IMR-90 (cell line): ENCODE results near the gene PROZ. TPM values are rescaled to one million over a fixed set of nuclear protein-coding genes. Genes with fewer than 3 reads are reported as not detected.

Experiments
- ATAC-seq: fragments of 200-7000 bp; cut with Tn5 transposase; 2 replicates; pipeline ENCODE4 v1.9.1; 2020; ENCODE audit warnings: low read depth, mild to moderate bottlenecking, moderate library complexity
- BruUV-seq: library from RNA; stranded (reverse); fragments of 400-500 nt; replicated peaks from 2 replicates; lab custom pipeline; 2021; lab: Mats Ljungman, UMichigan
- CTCF ChIA-PET: fragments of 300-600 bp; formaldehyde crosslinking; extraction: SDS; loops from one replicate; lab custom pipeline; 2021; ENCODE audit warnings: antibody characterized with exemption; lab: Yijun Ruan, JAX
- POLR2A ChIA-PET: fragments of 300-600 bp; sonication (Branson Sonifier 250); formaldehyde crosslinking; loops from one replicate; lab custom pipeline; 2022; ENCODE audit warnings: antibody characterized with exemption; ENCODE audit not compliant: unreplicated experiment; lab: Charles Lee
- DNase-seq: peaks from one replicate; pipeline ENCODE4 v3.0.0; 2013
- H2AFZ ChIP-seq: replicated peaks from 2 replicates; pipeline ENCODE3; 2013; ENCODE audit warnings: low read length, mild to moderate bottlenecking; ENCODE audit not compliant: poor library complexity
- H2AK5ac ChIP-seq: 2 replicates; pipeline ENCODE4 v1.6.1; 2013; ENCODE audit warnings: low read depth, low read length, inconsistent platforms
- H2AK9ac ChIP-seq: replicated peaks from 2 replicates; pipeline ENCODE3; 2013; ENCODE audit warnings: mild to moderate bottlenecking, low read depth, low read length, moderate library complexity; ENCODE audit not compliant: poor library complexity
- H2BK120ac ChIP-seq: 2 replicates; pipeline ENCODE4 v1.6.1; 2013; ENCODE audit warnings: low read depth, low read length, inconsistent platforms
- H2BK15ac ChIP-seq: 3 replicates; pipeline ENCODE4 v1.6.1; 2013; ENCODE audit warnings: low read depth, low read length, inconsistent platforms
- H2BK20ac ChIP-seq: 2 replicates; pipeline ENCODE4 v1.6.1; 2013; ENCODE audit warnings: low read depth, mild to moderate bottlenecking, inconsistent platforms, low read length, moderate library complexity
- H2BK5ac ChIP-seq: 2 replicates; pipeline ENCODE4 v1.6.1; 2013; ENCODE audit warnings: mild to moderate bottlenecking, low read depth, low read length, inconsistent platforms; ENCODE audit not compliant: poor library complexity, severe bottlenecking
- H3K14ac ChIP-seq: replicated peaks from 2 replicates; pipeline ENCODE4 v1.6.1; 2013; ENCODE audit warnings: low read depth, low read length, inconsistent platforms
- H3K18ac ChIP-seq: 2 replicates; pipeline ENCODE4 v1.6.1; 2013; ENCODE audit warnings: low read depth, low read length, control low read depth
- H3K23ac ChIP-seq: 2 replicates; pipeline ENCODE4 v1.6.1; 2013; ENCODE audit warnings: low read depth, low read length, inconsistent platforms
- H3K27ac ChIP-seq: 2 replicates; pipeline ENCODE4 v1.5.1; 2013; ENCODE audit warnings: mild to moderate bottlenecking, control low read depth, low read length; ENCODE audit not compliant: insufficient read depth
- H3K27me3 ChIP-seq: 2 replicates; pipeline ENCODE4 v1.6.1; 2013; ENCODE audit warnings: low read length; ENCODE audit not compliant: control insufficient read depth, insufficient read depth
- H3K36me3 ChIP-seq: 2 replicates; pipeline ENCODE4 v1.6.1; 2013; ENCODE audit warnings: low read length, mixed read lengths; ENCODE audit not compliant: control insufficient read depth, insufficient read depth
- H3K4ac ChIP-seq: 2 replicates; pipeline ENCODE4 v1.6.1; 2013; ENCODE audit warnings: low read depth, low read length, inconsistent platforms
- H3K4me1 ChIP-seq: 2 replicates; pipeline ENCODE4 v1.6.1; 2013; ENCODE audit warnings: low read length, mixed read lengths; ENCODE audit not compliant: control insufficient read depth, insufficient read depth
- H3K4me2 ChIP-seq: 2 replicates; pipeline ENCODE4 v1.6.1; 2013; ENCODE audit warnings: low read depth, mild to moderate bottlenecking, control low read depth, low read length, moderate library complexity
- H3K4me3 ChIP-seq: 2 replicates; pipeline ENCODE4 v1.5.1; 2013; ENCODE audit warnings: low read depth, mild to moderate bottlenecking, control low read depth, low read length, moderate library complexity; ENCODE audit not compliant: insufficient read depth
- H3K56ac ChIP-seq: 2 replicates; pipeline ENCODE4 v1.6.1; 2013; ENCODE audit warnings: low read length, inconsistent platforms; ENCODE audit not compliant: insufficient read depth; ENCODE audit errors: extremely low read depth
- H3K79me1 ChIP-seq, 2 experiments: 2 replicates each; pipeline ENCODE4 v1.6.1; 2013; ENCODE audit warnings: low read length in 2 of 2, inconsistent platforms in 1 of 2, low read depth in 1 of 2
- H3K9ac ChIP-seq: 2 replicates; pipeline ENCODE4 v1.6.1; 2013; ENCODE audit warnings: low read depth, low read length, control low read depth
- H3K9me1 ChIP-seq: 2 replicates; pipeline ENCODE4 v1.6.1; 2013; ENCODE audit warnings: low read length, inconsistent platforms; ENCODE audit not compliant: insufficient read depth
- H3K9me3 ChIP-seq: 2 replicates; pipeline ENCODE4 v1.6.1; 2013; ENCODE audit warnings: low read length; ENCODE audit not compliant: control insufficient read depth, insufficient read depth
- H4K20me1 ChIP-seq: 2 replicates; pipeline ENCODE4 v1.6.1; 2013; ENCODE audit warnings: low read length, inconsistent platforms; ENCODE audit not compliant: insufficient read depth
- H4K5ac ChIP-seq: 2 replicates; pipeline ENCODE4 v1.6.1; 2013; ENCODE audit warnings: mild to moderate bottlenecking, low read depth, low read length, control low read depth
- H4K8ac ChIP-seq, 2 experiments: 2 replicates each; pipeline ENCODE4 v1.6.1; 2013; ENCODE audit warnings: low read depth in 2 of 2, low read length in 2 of 2, control low read depth in 1 of 2, inconsistent platforms in 1 of 2
- H4K91ac ChIP-seq: 2 replicates; pipeline ENCODE4 v1.6.1; 2013; ENCODE audit warnings: low read depth, low read length, inconsistent platforms; ENCODE audit not compliant: insufficient read depth
- BHLHE40 ChIP-seq: fragments of 150-350 bp; IDR thresholded peaks from 2 replicates; pipeline ENCODE4 v1.6.1; 2016; ENCODE audit warnings: mild to moderate bottlenecking, low read depth, low read length
- CHD1 ChIP-seq: IDR thresholded peaks from 2 replicates; pipeline ENCODE4 v1.6.1; 2012; ENCODE audit warnings: low read depth, low read length, improper control_type of control experiment
- MAZ ChIP-seq: IDR thresholded peaks from 2 replicates; pipeline ENCODE4 v1.6.1; 2012; ENCODE audit warnings: low read depth, mild to moderate bottlenecking, low read length, improper control_type of control experiment, moderate library complexity, borderline replicate concordance
- POLR2A ChIP-seq: IDR thresholded peaks from 2 replicates; pipeline ENCODE4 v1.6.1; 2012; ENCODE audit warnings: mild to moderate bottlenecking, low read depth, low read length
- RAD21 ChIP-seq: IDR thresholded peaks from 2 replicates; pipeline ENCODE4 v1.6.1; 2012; ENCODE audit warnings: low read length, improper control_type of control experiment
- RFX5 ChIP-seq: IDR thresholded peaks from 2 replicates; pipeline ENCODE4 v1.8.0; 2012; ENCODE audit warnings: low read depth, mild to moderate bottlenecking, low read length, moderate library complexity
- SMC3 ChIP-seq: fragments of 150-350 bp; IDR thresholded peaks from 2 replicates; pipeline ENCODE4 v1.6.1; 2016; ENCODE audit warnings: low read depth, mild to moderate bottlenecking, antibody characterized with exemption, low read length, moderate library complexity
- WGBS, 2 experiments: methylation state at CpG; one replicate each; pipeline versions ENCODE4 v1.1.5 to v1.1.7; 2013; ENCODE audit warnings: missing lambda C conversion rate in 2 of 2; ENCODE audit not compliant: insufficient read length in 1 of 2; ENCODE audit errors: extremely low coverage in 2 of 2; 5-methylcytosine and 5-hydroxymethylcytosine counted together
- dilution Hi-C: fragments of 300-500 bp; cut with HindIII; formaldehyde crosslinking; loops from one replicate; pipeline ENCODE4 v1.14.3; 2018; ENCODE audit warnings: low sequenced_read_pairs; ENCODE audit not compliant: unreplicated experiment
- in situ Hi-C: fragments of 300-500 bp; cut with MboI; formaldehyde crosslinking; loops from 3 replicates; pipeline ENCODE4 v1.14.3; 2019; ENCODE audit warnings: low sequenced_read_pairs, inconsistent platforms, mixed read lengths
- intact Hi-C: fragments of 100-400 bp; cut with micrococcal nuclease; formaldehyde crosslinking; loops from 2 replicates; pipeline ENCODE4 v1.10.0; 2022
- polyA plus RNA-seq, 3 experiments: library from polyadenylated mRNA; depleted of rRNA; stranded (reverse); fragments of >200 nt; gene quantifications; 2 replicates each; pipeline ENCODE4 v1.2.3, GENCODE V29; 2012; ENCODE audit warnings: low replicate concordance in 1 of 3
- total RNA-seq: library from RNA; depleted of rRNA; stranded (reverse); fragments of >200 nt; gene quantifications from 2 replicates; pipeline ENCODE4 v1.2.3, GENCODE V29; 2012
- TF ChIP-seq, protein P1 (sequence below): fragments of 150-350 bp; IDR thresholded peaks from 2 replicates; pipeline ENCODE4 v1.6.1; 2017; ENCODE audit warnings: mild to moderate bottlenecking, antibody characterized with exemption, low read length, low read depth
- TF ChIP-seq, protein P2 (sequence below): fragments of 150-350 bp; IDR thresholded peaks from 2 replicates; pipeline ENCODE4 v1.6.1; 2016; ENCODE audit warnings: low read depth, mild to moderate bottlenecking, low read length, moderate library complexity, borderline replicate concordance

The PROZ gene
- total and polyA plus RNA-seq, 2 of the 4 experiments (the other 2 are of a cell fraction), result not detected

DNA sequence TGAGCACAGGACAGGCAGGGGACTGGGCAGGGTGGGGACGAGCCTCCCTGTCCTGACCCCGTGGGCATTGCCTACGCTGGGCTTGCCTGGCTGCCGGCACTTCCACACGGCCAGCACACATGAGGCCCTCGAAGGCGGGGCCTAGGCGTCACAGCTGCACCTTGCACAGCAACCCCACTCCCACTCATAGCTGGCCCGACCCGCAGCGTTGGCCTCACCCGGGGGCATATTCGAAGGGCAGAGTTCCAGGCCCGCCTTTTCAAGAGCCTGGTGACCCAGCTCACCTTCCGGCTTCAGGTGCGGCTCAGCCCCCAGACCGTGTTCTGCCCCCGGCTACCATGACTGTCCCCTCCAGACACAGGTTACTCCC lies 16.9 kb upstream of the PROZ start:
- no peak for DNase-seq
- TF ChIP-seq, protein P1, sequence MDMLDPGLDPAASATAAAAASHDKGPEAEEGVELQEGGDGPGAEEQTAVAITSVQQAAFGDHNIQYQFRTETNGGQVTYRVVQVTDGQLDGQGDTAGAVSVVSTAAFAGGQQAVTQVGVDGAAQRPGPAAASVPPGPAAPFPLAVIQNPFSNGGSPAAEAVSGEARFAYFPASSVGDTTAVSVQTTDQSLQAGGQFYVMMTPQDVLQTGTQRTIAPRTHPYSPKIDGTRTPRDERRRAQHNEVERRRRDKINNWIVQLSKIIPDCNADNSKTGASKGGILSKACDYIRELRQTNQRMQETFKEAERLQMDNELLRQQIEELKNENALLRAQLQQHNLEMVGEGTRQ, result no peak
- TF ChIP-seq RAD21 (no peak), POLR2A (no peak), SMC3 (no peak), BHLHE40 (no peak), MAZ (no peak), RFX5 (no peak), CHD1 (no peak)
- TF ChIP-seq, protein P2, sequence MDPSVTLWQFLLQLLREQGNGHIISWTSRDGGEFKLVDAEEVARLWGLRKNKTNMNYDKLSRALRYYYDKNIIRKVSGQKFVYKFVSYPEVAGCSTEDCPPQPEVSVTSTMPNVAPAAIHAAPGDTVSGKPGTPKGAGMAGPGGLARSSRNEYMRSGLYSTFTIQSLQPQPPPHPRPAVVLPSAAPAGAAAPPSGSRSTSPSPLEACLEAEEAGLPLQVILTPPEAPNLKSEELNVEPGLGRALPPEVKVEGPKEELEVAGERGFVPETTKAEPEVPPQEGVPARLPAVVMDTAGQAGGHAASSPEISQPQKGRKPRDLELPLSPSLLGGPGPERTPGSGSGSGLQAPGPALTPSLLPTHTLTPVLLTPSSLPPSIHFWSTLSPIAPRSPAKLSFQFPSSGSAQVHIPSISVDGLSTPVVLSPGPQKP, result no peak
- no peak overlapping the region for H2BK20ac ChIP-seq
- no peak overlapping the region for H3K27ac ChIP-seq
- BruUV-seq, result no TSS peak
- intact Hi-C loops, result no loop called here
- no peaks in the 10 kb centered on the region for H3K79me1 ChIP-seq
- no peak overlapping the region for H4K91ac ChIP-seq
- H3K4me2 ChIP-seq, result no peak overlapping the region
- H3K27me3 ChIP-seq, result peaks cover 4% of the 10 kb centered on the region; the same call in 1 of the 2 replicates
- H2BK15ac ChIP-seq, result no peak overlapping the region
- no peak for ATAC-seq
- H2AK9ac ChIP-seq, result no peak overlapping the region
- POLR2A ChIA-PET, result no interaction called here
- WGBS, 2 experiments, result 91% methylated on average over 17 of the region's 18 CpGs; no CpG with 5 or more reads in 1 of the 2 experiments
- H2AFZ ChIP-seq, result no peak overlapping the region
- no peak overlapping the region for H2BK5ac ChIP-seq
- H4K5ac ChIP-seq, result no peak overlapping the region
- no peak overlapping the region for H3K56ac ChIP-seq
- H3K36me3 ChIP-seq, result 0 out of 2 replicates have a peak, but pooled peaks cover 1% of the 10 kb centered on the region
- no peak overlapping the region for H2BK120ac ChIP-seq
- H3K9me1 ChIP-seq, result no peaks in the 10 kb centered on the region
- no peak overlapping the region for H4K8ac ChIP-seq
- H3K23ac ChIP-seq, result no peak overlapping the region
- CTCF ChIA-PET, result no interaction called here
- no peaks in the 10 kb centered on the region for H3K9me3 ChIP-seq
- H3K14ac ChIP-seq, result no peak overlapping the region
- dilution Hi-C loops, result no loop called here
- no peak overlapping the region for H3K9ac ChIP-seq
- no peak overlapping the region for H3K4ac ChIP-seq
- H3K4me3 ChIP-seq, result no peak overlapping the region
- no peak overlapping the region for H2AK5ac ChIP-seq
- in situ Hi-C loops, result no loop called here
- no peaks in the 10 kb centered on the region for H3K4me1 ChIP-seq
- no peak overlapping the region for H3K18ac ChIP-seq
- H4K20me1 ChIP-seq, result no peaks in the 10 kb centered on the region
